Gastroesophageal sphincter (tissue), 3 donors: Measurements from ENCODE around the gene OR52N4.

Experiments used
- CTCF ChIP-seq, 4 experiments: fragments of 200-600 bp in 2 of 4; fragments of 450-650 bp in 2 of 4; sonication (generic) in 1 of 4; IDR thresholded peaks; one replicate each; pipeline ENCODE4 v1.5.1; 2017 to 2019; ENCODE audit warnings: antibody characterized with exemption in 4 of 4, mild to moderate bottlenecking in 2 of 4, moderate library complexity in 2 of 4
- POLR2A ChIP-seq, 2 donors: fragments of 450-650 bp; IDR thresholded peaks; one replicate each; pipeline ENCODE4 v1.6.1; 2017; ENCODE audit warnings: antibody characterized with exemption in 2 of 2, mild to moderate bottlenecking in 2 of 2, moderate library complexity in 1 of 2
- POLR2AphosphoS5 ChIP-seq: sonication (generic); formaldehyde crosslinking; IDR thresholded peaks from one replicate; pipeline ENCODE4 v1.6.1; 2017; ENCODE audit warnings: antibody characterized with exemption

DNA sequence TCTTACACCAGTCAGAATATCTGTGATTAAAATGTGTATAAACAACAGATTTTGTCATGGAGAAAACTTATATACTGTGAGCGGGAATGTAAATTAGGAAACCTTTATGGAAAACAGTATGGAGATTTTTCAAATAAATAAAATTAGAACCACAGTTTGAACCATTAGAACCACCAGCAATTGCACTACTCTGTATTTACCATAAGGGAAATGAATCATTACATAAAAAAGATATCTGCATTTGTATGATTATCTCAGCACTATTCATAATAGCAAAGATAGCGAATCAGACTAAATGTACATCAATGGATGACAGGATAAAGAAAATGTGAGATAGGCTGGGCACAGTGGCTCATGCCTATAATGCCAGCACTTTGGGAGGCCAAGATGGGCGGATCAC lies 7.4 kb upstream of the OR52N4 start:
- TF ChIP-seq POLR2AphosphoS5 (no peak), CTCF (IDR thresholded peaks at IDR 0.05) (no peak), POLR2A (IDR thresholded peaks at IDR 0.05) (no peak)
